G401.6 (cell line): ENCODE results near the gene CD58.

Experiments used
- FAIRE-seq: peaks from 2 replicates; lab custom pipeline; 2012; peaks lifted over from hg19 to GRCh38; lab: Jason Lieb, UNC

Gene CD58

DNA sequence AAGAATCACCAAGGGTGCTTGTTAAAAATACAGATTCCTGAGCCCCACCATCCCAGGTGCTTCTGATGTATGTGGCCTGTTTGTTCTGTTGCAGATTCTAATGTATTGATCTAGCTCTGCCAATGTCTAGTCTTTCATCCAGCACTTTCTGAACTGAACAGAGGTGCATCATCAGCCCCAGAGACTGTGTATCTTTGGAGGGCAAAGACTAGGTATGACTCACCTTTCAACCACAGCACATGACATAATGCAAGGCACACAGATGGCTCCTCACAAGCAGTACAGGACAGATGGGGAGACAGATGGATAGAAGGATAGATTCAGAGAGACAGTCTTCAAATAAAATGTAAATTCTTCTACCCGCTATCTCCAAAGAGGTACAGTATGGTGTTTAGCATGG is 32.3 kb downstream of the CD58 start:
- FAIRE-seq: no peak

DNA sequence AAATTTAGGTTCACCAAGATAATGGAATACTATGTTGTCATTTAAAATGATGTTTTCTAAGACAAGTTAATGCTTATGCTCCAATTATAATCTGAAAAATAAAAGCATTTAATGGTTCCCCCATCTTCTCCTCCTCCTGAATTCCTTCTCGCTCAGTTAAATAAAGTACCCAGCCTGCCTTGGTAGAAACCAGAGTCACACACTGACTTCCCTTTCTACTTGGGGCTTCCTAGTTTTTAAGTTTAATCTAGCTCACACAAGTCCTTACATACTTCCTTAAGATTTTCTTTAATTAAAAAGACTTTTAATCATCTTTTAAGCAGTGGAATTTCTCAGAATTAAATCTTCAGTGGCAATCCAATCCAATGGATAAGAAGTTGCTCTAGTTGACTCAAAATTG is 32.9 kb downstream of the CD58 start:
- no peak for FAIRE-seq

GRCh38 chr1:116537040-116537831 is 33.6 kb downstream of the CD58 start:
- FAIRE-seq: no peak

DNA sequence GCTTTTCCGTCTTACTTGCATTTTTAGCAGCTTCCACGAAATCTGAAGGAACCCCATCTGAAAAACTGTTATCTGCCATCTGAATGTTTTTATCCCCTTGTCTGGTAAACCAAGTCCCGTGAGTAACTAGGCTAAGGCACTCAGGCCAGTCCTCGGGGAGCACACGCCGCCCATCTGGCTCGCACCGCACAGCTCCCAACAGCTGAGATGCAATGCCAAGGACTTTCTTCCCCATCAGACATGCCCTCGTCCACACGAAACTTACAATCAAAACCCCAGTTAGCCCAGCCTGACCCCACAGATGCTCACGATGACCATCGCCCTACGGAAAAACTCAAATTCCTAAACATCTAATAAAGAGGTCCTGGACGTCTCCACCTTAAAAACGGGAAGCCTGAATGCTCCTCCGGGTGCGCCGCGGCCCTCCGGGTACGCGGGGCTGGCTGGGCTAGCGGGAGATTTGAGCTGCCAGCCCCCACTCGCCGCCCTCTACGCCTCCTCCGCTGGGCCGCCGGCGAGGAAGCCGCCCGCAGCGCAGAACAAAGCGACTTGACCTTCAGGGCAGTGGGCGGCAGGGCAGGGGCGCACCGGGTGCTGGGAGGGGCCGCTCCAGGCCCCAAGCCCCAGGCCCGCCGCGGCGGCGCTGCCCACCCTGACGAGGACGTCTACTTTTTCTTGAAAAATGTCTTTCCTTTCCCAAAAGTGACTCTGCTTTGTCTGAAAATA is 36.6 kb downstream of the CD58 start:
- no peak for FAIRE-seq

DNA sequence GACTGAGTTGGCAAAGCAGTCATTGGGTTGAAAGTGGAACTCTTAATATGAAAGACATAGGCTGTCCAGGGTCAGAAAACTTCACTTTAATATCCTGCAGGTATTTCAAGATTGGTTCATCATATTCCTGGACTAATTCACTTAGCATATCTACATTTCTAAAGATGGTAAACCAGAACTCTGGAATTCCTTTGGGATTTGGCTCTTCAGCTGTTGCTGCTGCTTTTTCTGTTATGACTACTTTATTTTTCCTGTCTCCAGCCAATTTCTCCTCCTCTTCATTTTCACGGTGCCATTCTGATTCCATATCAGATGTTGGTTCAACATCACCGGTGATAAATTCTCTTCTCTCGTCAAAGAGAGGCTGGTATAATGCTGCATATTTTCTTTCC is 37.4 kb downstream of the CD58 start:
- no peak for FAIRE-seq

DNA sequence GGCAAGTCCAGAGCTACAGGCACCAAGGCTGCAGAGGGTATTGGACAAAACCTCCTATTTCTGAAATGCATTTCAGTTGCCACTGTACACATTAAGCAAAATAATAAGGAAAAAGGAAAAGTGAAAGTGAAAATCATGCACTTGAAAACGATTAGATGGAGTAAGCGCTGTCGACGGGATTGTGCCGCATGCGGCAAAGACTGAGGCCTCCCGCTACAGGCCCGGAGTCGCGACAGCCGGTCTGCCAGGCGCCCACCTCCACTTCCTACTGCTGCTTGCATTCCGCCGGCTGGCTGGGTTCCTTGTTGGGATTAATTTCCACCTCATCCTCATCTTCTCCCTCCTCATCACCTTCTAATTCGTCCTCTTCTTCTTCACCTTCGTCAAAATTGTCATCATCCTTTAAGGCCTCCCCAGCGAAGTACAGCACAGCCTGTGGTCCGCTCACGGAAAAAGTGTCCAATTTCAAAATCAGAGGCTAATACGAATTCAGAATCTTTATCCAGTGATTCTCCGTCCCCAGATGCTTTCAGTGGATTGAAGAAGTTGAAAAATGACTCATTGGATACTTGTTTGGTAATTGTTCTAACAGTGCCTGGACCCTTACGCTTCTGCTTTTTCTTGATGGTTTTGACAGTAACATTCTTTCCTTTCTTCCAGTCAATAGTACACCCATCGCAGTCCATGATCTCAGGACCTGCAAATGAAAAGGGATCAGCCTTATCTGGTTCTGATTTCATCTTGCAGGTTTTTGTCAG is 38.0 kb downstream of the CD58 start:
- FAIRE-seq: no peak

DNA sequence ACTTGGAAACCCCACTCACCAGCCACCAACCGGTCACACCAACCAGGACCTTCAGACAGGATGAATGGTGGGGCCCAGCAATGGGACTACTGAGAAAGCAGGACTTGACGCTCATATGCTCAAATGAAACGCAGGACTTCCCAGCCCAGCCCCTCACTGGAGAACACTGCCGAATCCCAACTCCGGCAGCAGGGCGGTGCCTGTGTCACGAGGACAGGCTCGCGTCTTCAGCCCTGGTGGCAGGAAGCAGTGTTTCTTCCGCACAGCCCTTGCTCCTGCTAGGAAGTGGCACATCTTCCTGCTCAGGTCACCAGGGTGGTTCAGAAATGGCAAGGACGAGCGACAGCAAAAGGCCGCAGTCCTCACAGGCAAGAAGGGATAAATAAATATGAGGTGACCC is 38.9 kb downstream of the CD58 start:
- FAIRE-seq: no peak

DNA sequence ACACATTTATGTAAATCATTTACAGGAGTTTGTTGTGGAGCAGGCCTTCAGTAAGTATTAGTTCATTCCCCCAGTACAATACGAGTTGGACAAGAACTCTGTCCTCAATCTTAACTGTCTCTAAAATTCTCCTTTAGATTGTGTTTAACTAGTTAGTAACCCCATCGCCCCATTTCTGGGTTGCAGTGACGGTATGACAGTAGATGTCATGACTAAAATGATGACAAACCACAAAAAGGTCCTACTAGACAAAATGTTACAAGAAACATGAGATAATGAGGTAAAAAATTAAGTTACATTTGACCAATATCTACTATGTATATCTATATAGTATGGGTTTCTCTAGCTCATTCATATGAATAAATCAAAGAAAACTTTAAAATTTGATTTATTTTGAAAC is 41.1 kb downstream of the CD58 start:
- FAIRE-seq: no peak

DNA sequence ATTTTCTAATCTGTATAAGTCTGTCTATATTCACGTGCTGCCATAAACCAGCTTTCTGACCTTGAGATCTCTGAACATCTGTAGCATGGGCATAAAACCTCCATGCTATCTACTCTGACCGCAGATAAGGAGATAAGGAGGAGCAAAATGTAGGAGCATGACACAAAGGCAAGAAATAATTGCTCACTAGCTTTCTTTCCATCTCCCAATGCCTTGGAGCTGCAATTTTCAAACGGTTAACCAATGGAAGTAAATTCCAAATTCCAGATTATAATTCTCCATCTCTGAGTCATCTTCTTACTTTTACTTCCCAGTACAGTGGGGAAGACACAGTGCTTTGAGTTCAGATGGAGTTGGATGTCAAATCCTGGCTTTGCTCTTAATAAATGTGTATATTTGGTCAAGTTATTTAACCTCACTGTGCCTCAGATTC is 41.6 kb downstream of the CD58 start:
- FAIRE-seq: no peak

- FAIRE-seq: no peak
Measured at GRCh38 chr1:116528329-116529083, 42.3 kb downstream of the CD58 start.

DNA sequence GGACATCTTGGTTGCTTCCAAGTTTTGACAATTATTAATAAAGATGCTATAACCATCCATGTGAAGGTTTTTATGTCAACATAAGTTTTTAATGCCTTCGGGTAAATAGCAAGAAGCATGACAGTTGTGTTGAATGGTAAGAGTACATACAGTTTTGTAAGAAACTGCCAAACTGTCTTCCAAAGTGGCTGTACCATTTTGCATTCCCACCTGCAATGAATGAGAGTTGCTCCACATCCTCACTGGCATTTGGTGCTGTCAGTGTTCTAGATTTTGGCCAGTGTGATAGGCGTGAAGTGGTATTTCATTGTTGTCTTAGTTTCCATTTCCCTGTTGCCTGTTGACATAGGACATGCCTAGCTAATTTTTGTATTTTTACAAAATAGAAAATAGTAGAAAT is 45.4 kb downstream of the CD58 start:
- no peak for FAIRE-seq

GRCh38 chr1:116521186-116521585 is 49.6 kb downstream of the CD58 start:
- FAIRE-seq: no peak

DNA sequence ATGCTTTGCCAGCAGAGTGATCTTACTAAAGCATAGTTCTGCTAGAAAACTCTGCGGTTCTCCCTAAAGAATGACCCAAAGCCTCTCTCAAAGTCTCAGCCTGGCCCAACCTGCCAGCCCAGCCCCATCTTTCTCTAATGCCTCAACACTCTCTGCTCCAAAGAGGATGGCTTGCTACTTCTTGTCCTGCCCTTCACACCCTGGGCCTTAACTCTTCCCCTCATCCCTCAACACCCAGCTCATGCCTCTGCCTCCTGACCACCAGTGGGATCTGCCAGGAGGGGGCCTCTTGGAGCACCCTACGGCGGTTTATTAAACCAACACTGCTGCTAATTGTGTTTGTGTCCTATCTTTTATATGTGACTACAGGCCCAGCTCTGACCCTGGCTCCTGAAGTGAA is 52.4 kb downstream of the CD58 start:
- FAIRE-seq: no peak

DNA sequence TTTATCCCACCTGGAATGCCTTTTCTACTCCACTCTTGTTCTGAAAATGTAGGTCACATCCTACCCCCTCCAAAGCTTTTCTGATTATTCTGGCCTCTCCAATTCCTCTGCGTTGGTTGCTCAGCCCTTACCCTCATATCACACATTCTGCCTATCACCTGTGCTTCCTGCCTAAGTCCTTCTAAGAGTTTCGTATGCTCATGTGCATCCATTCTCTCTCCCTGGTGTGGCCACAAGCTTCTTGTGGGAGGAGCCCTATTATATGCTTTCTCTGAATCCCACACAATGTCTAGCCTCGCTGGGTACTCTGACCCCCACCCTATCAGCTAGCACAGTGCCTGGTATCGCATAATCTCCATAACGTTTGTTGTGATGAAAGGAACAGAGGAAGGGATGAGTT is 54.2 kb downstream of the CD58 start:
- no peak for FAIRE-seq

DNA sequence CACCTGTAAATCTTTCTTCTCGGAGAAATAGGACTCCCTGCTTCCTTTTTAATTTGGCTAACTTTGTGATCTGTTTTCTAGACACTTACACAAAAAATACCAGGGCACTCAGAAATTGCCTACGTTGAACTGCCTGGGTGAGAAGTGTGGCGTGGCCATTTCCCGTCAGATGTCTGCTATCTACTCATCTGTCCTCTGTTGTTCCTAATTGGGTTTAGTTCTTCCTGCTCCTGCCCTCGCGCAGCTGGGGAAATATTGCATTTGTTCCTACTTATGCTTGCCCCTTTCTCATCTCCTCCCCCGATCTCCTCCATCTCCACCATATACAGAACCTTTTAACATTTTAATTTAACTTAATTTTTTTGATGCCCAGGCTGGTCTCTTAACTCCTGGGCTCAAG is 55.1 kb downstream of the CD58 start:
- FAIRE-seq: no peak

- FAIRE-seq: no peak
Measured at GRCh38 chr1:116514708-116515525, 55.9 kb downstream of the CD58 start.

- no peak for FAIRE-seq
Measured at GRCh38 chr1:116513956-116514355, 56.9 kb downstream of the CD58 start.

- FAIRE-seq: no peak
Measured at GRCh38 chr1:116511459-116512019, 59.3 kb downstream of the CD58 start.

DNA sequence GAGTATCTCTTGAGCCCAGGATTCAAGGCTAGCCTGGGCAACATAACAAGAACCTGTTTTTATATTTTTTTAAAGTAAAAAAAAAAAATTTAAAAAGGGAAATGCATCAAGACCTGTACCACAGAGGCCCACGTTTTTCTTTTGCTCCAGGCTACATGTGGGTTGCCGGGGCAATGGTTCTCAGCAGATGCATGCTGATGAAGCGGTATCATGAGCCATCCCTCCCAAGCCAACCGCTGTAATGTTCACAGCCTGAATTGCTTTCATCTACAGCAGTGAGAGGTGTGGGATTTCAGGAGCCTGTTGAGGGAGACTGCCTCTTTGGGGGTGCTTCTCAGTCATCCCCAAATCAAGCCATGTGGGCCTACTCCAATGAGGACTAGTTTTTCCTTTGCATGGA is 60.5 kb downstream of the CD58 start:
- no peak for FAIRE-seq

DNA sequence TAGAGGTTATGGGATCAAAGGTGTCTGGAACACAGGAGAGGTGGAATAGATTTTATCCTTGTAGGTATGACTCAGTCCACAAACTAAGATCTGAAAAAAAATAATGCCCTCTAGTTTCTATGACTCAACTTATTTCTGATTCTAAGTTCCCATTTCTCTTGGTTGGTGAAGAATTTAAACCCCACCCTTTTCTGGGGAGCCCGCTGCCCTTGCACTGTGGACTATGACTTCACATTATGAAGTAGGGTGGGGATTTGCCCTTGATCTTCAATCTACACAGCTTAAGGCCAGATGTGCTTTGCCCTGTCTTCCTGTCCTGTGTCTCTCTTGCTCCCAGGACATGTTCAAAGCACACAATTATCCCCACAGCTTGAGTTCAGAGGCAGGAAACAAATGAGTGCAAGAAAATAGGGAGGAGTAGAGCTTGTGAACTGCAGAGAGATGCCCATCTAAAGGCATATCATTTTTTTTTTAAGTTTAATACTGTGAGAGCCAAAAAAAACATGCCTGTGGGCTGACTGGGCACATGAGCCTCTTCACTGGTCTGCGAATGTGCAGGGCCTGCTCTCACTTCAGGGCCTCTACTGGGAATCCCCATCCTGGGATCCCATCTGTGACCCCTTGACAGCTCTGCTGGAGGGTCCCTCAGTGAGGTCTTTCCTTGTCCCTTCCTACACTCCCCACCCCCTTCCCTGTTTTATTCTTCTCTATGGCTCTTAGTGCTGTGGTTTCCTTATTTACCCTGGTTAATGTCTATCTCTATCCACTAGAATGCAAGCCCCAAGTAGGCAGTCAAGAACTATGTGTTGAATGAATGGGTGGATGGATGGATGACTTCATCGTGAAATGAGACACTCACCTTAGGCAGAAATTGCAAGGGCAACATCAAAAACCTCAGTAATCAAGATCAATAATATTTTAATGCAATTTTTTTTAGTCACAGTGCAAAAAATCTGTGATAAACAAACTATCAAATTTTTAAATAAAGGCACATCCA is 61.5 kb downstream of the CD58 start:
- no peak for FAIRE-seq
